Natural killer cell (primary cell): ENCODE results near the gene KRT33B. TPM values are rescaled to one million over a fixed set of nuclear protein-coding genes. Genes with fewer than 3 reads are reported as not detected.

ENCODE experiments used
- ATAC-seq, 3 donors: fragments of 150-1000 bp in 2 of 3; fragments of 200-7000 bp in 1 of 3; cut with Tn5 transposase; 1 replicate in 1 of 3; 2 replicates in 2 of 3; pipeline ENCODE4 v1.10.0; 2021; ENCODE audit warnings: mild to moderate bottlenecking in 2 of 3, moderate library complexity in 2 of 3
- DNase-seq, 2 donors: peaks; one replicate each; pipeline versions ENCODE4 v3.0.0 to v3.0.0-alpha.2; 2013 to 2021; ENCODE audit warnings: mixed read lengths in 1 of 2
- H3K27ac ChIP-seq: one replicate; pipeline ENCODE4 v1.5.1; 2013; ENCODE audit warnings: mild to moderate bottlenecking, low read length
- H3K27me3 ChIP-seq: one replicate; pipeline ENCODE4 v1.6.1; 2013; ENCODE audit warnings: low read length; ENCODE audit not compliant: control insufficient read depth, insufficient read depth
- H3K36me3 ChIP-seq: one replicate; pipeline ENCODE4 v1.6.1; 2013; ENCODE audit warnings: low read length; ENCODE audit not compliant: control insufficient read depth, insufficient read depth
- H3K4me1 ChIP-seq: one replicate; pipeline ENCODE4 v1.6.1; 2013; ENCODE audit warnings: low read length; ENCODE audit not compliant: control insufficient read depth, insufficient read depth
- H3K4me3 ChIP-seq: one replicate; pipeline ENCODE4 v1.5.1; 2013; ENCODE audit warnings: low read length
- H3K9me3 ChIP-seq: one replicate; pipeline ENCODE4 v1.6.1; 2013; ENCODE audit warnings: low read length; ENCODE audit not compliant: control insufficient read depth, insufficient read depth
- H3K27ac Mint-ChIP-seq, 2 donors: one replicate each; pipeline ENCODE4 v1.8.0; 2022; ENCODE audit warnings: mild to moderate bottlenecking in 2 of 2, mixed read lengths in 2 of 2, moderate library complexity in 1 of 2
- H3K27me3 Mint-ChIP-seq, 2 donors: one replicate each; pipeline ENCODE4 v1.8.0; 2022; ENCODE audit warnings: low read depth in 2 of 2, mixed read lengths in 2 of 2
- H3K36me3 Mint-ChIP-seq: one replicate; pipeline ENCODE4 v1.8.0; 2022; ENCODE audit warnings: mixed read lengths
- H3K4me1 Mint-ChIP-seq, 2 donors: one replicate each; pipeline ENCODE4 v1.8.0; 2022; ENCODE audit warnings: mixed read lengths in 2 of 2
- H3K4me3 Mint-ChIP-seq: one replicate; pipeline ENCODE4 v1.8.0; 2022; ENCODE audit warnings: mild to moderate bottlenecking, moderate library complexity, mixed read lengths
- H3K9me3 Mint-ChIP-seq, 2 donors: one replicate each; pipeline ENCODE4 v1.8.0; 2022; ENCODE audit warnings: mixed read lengths in 2 of 2
- WGBS: methylation state at CpG from one replicate; pipeline ENCODE4 v1.1.7; 2013; ENCODE audit warnings: missing lambda C conversion rate; ENCODE audit not compliant: insufficient coverage; 5-methylcytosine and 5-hydroxymethylcytosine counted together
- intact Hi-C: fragments of 100-400 bp; cut with micrococcal nuclease; formaldehyde crosslinking; loops from one replicate; pipeline ENCODE4 v1.14.2; 2022
- total RNA-seq, 4 donors: library from RNA; stranded (reverse); fragments of 120-200 nt in 1 of 4; gene quantifications; one replicate each; pipeline versions ENCODE4 v1.2.3 to v1.2.4, GENCODE V29; 2013 to 2022
- TF ChIP-seq, protein P1 (sequence below): fragments of 200-600 bp; IDR thresholded peaks from one replicate; pipeline ENCODE4 v1.8.0; 2022; ENCODE audit warnings: antibody characterized with exemption

Gene KRT33B
- total RNA-seq, 3 donors from 2014 or later (not counting 1 experiment from before 2014, with no cell fraction given): not detected

GRCh38 chr17:41363881-41364280 is 5.7 kb downstream of the KRT33B start:
- no peak overlapping the region for H3K4me3 ChIP-seq
- 83% methylated on average over 2 of the region's 2 CpGs for WGBS
- no peaks in the 10 kb centered on the region for H3K9me3 ChIP-seq
- no peaks in the 10 kb centered on the region for H3K36me3 ChIP-seq
- Mint-ChIP-seq H3K4me3 (no peak overlapping the region), H3K9me3 (no peaks in the 10 kb centered on the region), H3K4me1 (no peaks in the 10 kb centered on the region), H3K27ac (no peak overlapping the region), H3K36me3 (no peaks in the 10 kb centered on the region), H3K27me3 (peaks cover 7 to 20% of the 10 kb centered on the region in 2 donors)
- TF ChIP-seq, protein P1, sequence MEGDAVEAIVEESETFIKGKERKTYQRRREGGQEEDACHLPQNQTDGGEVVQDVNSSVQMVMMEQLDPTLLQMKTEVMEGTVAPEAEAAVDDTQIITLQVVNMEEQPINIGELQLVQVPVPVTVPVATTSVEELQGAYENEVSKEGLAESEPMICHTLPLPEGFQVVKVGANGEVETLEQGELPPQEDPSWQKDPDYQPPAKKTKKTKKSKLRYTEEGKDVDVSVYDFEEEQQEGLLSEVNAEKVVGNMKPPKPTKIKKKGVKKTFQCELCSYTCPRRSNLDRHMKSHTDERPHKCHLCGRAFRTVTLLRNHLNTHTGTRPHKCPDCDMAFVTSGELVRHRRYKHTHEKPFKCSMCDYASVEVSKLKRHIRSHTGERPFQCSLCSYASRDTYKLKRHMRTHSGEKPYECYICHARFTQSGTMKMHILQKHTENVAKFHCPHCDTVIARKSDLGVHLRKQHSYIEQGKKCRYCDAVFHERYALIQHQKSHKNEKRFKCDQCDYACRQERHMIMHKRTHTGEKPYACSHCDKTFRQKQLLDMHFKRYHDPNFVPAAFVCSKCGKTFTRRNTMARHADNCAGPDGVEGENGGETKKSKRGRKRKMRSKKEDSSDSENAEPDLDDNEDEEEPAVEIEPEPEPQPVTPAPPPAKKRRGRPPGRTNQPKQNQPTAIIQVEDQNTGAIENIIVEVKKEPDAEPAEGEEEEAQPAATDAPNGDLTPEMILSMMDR: no peak
- ATAC-seq (no peak), DNase-seq (no peak)
- H3K4me1 ChIP-seq: no peaks in the 10 kb centered on the region
- intact Hi-C loops: no loop called here
- no peaks in the 10 kb centered on the region for H3K27me3 ChIP-seq
- no peak overlapping the region for H3K27ac ChIP-seq

GRCh38 chr17:41360296-41360995 is 9.2 kb downstream of the KRT33B start:
- Histone ChIP-seq H3K4me1 (no peaks in the 10 kb centered on the region), H3K27me3 (no peaks in the 10 kb centered on the region), H3K27ac (no peak overlapping the region), H3K36me3 (no peaks in the 10 kb centered on the region), H3K4me3 (no peak overlapping the region), H3K9me3 (no peaks in the 10 kb centered on the region)
- no peaks in the 10 kb centered on the region for H3K36me3 Mint-ChIP-seq
- WGBS: 86% methylated on average over 5 of the region's 5 CpGs
- H3K27me3 Mint-ChIP-seq: peaks cover 0 to 31% of the 10 kb centered on the region in 2 donors
- H3K4me1 Mint-ChIP-seq: no peaks in the 10 kb centered on the region
- H3K4me3 Mint-ChIP-seq: no peak overlapping the region
- TF ChIP-seq, protein P1: no peak
- no peak overlapping the region for H3K27ac Mint-ChIP-seq
- DNase-seq (no peak), ATAC-seq (no peak)
- intact Hi-C loops: no loop called here
- no peaks in the 10 kb centered on the region for H3K9me3 Mint-ChIP-seq

DNA sequence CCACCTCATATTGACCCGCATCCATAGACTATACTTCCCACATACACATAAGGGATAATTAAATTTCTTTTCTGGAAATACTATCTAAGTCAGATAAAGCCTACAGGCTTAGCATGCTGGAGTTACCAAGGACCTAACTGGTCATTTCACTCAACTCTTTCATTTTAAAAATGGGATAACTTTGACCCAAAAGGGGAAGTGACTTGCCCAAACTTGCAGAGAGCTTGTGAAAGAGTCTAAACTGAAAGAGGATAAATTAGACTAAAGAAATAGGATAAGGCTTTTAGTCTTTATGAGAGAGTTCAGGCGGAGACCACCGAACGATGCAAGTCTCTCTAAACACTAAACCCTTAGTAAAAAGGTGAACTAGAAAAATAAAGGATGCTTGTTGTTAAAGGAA is 15.1 kb downstream of the KRT33B start:
- WGBS: 80% methylated on average over 1 of the region's 4 CpGs
- H3K4me1 ChIP-seq: peaks cover 6% of the 10 kb centered on the region
- no peaks in the 10 kb centered on the region for H3K9me3 ChIP-seq
- no peak overlapping the region for H3K4me3 ChIP-seq
- intact Hi-C loops: no loop called here
- no peaks in the 10 kb centered on the region for H3K36me3 Mint-ChIP-seq
- TF ChIP-seq, protein P1: no peak
- H3K36me3 ChIP-seq: no peaks in the 10 kb centered on the region
- H3K27me3 Mint-ChIP-seq: peaks cover 7 to 43% of the 10 kb centered on the region in 2 donors
- no peak overlapping the region for H3K27ac ChIP-seq
- H3K9me3 Mint-ChIP-seq: no peaks in the 10 kb centered on the region
- H3K27me3 ChIP-seq: no peaks in the 10 kb centered on the region
- no peak overlapping the region for H3K27ac Mint-ChIP-seq
- no peak overlapping the region for H3K4me3 Mint-ChIP-seq
- ATAC-seq (no peak), DNase-seq (no peak)
- H3K4me1 Mint-ChIP-seq: no peaks in the 10 kb centered on the region
